ENCODE measurements around the gene ONECUT3. TPM values are rescaled to one million over a fixed set of nuclear protein-coding genes. Genes with fewer than 3 reads are reported as not detected.
"Not testable (repeated sequence)": the region's sequence is repeated elsewhere in the genome, so short reads cannot be mapped to it uniquely, and the experiment has no call there.

Gene ONECUT3
- polyA plus RNA-seq, 1 donor, result not detected

GRCh38 chr19:1756705-1757465 lies 3.6 kb downstream of the ONECUT3 start:
- no peak for DNase-seq

GRCh38 chr19:1757468-1758230 lies 4.3 kb downstream of the ONECUT3 start:
- DNase-seq, result no peak

GRCh38 chr19:1758231-1758577 lies 4.9 kb downstream of the ONECUT3 start:
- DNase-seq, result no peak

GRCh38 chr19:1758959-1759903 lies 5.9 kb downstream of the ONECUT3 start:
- DNase-seq, result no peak

GRCh38 chr19:1760020-1760419 lies 6.7 kb downstream of the ONECUT3 start:
- no peak for DNase-seq

GRCh38 chr19:1760786-1761527 lies 7.7 kb downstream of the ONECUT3 start:
- DNase-seq, result not testable (repeated sequence)

GRCh38 chr19:1761528-1762242 lies 8.4 kb downstream of the ONECUT3 start:
- no peak for DNase-seq

GRCh38 chr19:1762243-1763117 lies 9.2 kb downstream of the ONECUT3 start:
- no peak for DNase-seq

- no peak for DNase-seq
Measured at GRCh38 chr19:1763648-1764639, 10.6 kb downstream of the ONECUT3 start.

- DNase-seq, result no peak
Measured at GRCh38 chr19:1764729-1765128, 11.4 kb downstream of the ONECUT3 start.

GRCh38 chr19:1765232-1765903 lies 12.1 kb downstream of the ONECUT3 start:
- DNase-seq, result no peak

- DNase-seq, result no peak
Measured at GRCh38 chr19:1765904-1766799, 12.8 kb downstream of the ONECUT3 start.

- no peak for DNase-seq
Measured at GRCh38 chr19:1766800-1767352, 13.6 kb downstream of the ONECUT3 start.

- peak; percentile 29 for DNase-seq
Measured at GRCh38 chr19:1767464-1767933, 14.2 kb downstream of the ONECUT3 start.

GRCh38 chr19:1768248-1768647 lies 14.9 kb downstream of the ONECUT3 start:
- no peak for DNase-seq

- DNase-seq, result no peak
Measured at GRCh38 chr19:1768918-1769644, 15.8 kb downstream of the ONECUT3 start.
